Activated CD4-positive, alpha-beta T cell treated with anti-CD3 and anti-CD28 coated beads, Interleukin-2, Interleukin-6, amounts not matched to agents 100 ng/mL and 50 ng/mL, durations not matched to agents 16 hours and 8 hours (primary cell): ENCODE results near the gene BEST4.
A peak's percentile ranks its signal among the peaks of the same experiment; 100 is the strongest.
"Not testable (repeated sequence)": the region's sequence is repeated elsewhere in the genome, so short reads cannot be mapped to it uniquely, and the experiment has no call there.

Source experiments
- DNase-seq: peaks from one replicate; pipeline ENCODE4 v3.0.0-alpha.2; 2020

BEST4 gene

DNA sequence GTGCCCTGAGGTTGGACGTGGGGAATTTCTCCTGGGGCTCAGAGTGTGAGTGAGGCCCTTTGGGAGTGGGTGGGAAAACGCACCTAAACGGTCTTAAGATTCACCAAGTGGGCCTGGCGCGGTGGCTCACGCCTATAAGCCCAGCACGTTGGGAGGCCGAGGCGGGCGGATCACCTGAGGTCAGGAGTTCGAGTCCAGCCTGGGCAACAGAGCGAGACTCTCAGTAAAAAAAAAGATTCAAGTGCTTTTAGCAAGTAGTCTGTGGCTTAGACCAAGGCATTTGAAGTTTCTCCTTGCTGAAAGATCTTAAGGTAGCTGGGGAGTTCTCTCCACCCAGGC is 11.3 kb downstream of the BEST4 start:
- peak; percentile 20 for DNase-seq

DNA sequence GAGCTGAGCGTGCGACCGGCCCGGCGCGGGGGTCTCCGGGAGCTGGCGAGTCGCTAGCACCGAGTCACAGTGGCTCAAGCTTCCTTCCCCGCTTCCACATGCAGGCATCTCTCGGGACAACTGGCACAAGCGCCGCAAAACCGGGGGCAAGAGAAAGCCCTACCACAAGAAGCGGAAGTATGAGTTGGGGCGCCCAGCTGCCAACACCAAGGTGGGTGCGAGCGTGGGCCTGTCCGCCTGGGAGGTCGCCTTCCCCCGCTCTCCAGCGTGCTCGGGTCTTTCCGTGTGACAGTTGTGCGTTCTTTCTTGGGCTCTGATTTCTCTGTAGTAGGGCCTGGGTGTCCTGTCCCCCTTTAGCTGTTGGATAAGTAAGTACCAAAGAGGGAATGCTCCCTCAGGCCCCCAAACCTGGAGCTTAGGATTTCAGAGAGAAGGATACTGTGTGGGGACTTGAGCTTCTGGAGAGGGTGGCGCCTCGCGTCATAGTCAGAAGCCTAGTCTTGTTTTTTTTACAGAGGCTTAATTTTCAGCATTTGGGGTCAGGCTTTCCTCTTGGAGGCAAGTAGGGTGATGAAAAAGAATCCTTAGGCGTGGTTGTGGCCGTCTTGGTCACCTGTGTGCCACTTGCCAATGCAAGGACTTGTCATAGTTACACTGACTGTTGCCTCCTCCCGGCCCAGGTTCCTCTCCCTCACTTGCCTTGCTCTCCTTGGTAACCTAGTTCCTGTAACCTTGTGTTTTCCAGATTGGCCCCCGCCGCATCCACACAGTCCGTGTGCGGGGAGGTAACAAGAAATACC is 11.8 kb downstream of the BEST4 start:
- DNase-seq, result peak; percentile 50

DNA sequence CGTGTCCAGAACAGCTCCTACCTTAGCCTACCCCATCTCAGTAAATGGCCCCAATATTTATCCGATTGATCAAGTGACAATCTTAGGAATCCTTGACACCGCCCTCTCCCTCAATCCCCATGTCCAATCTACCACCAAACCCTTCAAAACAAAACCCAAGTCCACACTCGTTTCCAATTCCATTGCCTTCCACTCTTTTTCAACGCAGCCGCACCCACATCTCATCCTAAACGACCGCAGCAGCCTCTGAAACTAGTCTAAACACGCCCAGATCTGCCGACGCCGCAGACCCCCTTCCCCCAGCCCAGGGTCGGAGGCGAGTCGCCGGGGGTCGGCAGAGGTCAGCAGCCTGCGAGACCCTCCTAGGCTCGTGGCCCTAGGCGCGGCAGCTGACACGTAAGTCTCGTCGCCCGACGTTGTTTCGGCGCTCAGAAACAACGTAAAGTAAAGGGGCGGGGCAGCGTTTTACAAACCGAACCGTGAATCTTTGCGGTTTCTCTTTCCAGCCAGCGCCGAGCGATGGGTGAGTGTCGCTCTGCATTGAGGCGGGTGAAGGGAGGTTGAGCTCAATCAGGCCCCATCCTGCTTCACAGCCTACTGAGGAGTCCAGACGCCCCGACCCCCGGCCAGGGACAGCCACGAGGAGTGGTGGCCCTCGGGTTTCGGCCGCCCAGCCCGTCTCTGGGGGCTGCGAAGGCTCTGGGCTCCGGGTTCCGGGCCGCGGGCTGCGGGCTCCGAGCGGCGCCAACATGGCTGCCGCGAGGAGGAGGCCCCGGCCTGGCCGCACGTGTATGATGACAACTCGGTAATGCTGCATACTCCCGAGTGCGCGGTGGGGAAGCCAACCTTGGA is 12.7 kb downstream of the BEST4 start, which contains the start of gene RPS8:
Gene RPS8, plus strand, starts transcription at position 463 of the 852 bp plus-strand sequence. Its CDS starts 57 bp downstream, at position 520.
- peak; percentile 94 for DNase-seq

DNA sequence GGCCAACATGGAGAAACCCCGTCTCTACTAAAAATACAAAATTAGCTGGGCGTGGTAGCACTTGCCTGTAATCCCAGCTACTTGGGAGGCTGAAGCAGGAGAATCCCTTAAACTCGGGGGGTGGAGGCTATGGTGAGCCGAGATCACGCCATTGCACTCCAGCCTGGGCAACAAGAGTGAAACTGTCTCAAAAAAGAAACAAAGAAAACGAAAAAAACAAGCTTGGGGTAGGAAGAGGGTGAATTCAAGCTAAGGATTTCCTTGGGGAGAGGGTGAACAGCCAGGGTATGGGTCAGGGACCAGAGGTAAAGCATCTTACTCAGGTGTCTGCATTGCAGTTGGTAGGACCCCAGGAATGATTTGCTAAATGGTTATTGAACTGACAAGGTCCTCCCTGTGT is 21.5 kb downstream of the BEST4 start:
- not testable (repeated sequence) for DNase-seq

DNA sequence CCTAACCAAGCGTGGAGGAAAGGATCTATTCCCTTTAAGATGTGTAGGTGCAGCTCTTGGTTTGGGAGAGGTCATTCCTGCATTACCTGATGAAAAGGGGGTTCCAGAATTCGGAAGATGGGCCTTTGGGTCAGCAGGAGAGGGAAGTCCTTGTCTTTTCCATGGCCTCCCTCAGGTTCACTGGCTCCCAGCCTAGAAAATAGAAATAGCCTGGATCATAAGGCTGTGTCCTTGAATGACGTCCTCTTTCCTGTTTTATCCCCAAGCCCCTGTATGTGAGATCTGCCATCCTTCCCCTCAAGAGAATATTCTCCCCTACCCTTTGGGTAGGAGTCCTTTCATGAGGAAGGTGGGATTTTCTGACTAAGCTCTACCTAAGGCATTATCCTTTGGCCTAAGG is 27.1 kb downstream of the BEST4 start:
- no peak for DNase-seq

DNA sequence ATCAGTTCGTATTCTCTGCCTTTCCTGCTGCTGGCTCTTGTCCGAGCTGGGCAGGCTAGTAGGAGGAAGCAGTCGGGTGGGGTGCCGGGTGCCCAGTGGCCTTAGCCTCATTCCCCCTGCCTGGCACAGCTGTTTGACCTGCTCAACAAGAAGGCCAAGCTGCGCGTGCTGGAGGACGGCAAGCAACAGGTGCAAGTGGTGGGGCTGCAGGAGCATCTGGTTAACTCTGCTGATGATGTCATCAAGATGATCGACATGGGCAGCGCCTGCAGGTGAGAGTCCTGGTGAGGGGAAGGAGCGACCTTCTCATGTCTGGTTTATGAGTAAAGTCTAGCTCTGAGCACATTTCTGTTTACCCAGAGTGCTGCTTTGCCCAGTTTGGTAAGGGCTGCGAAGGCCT is 28.9 kb downstream of the BEST4 start:
- no peak for DNase-seq

DNA sequence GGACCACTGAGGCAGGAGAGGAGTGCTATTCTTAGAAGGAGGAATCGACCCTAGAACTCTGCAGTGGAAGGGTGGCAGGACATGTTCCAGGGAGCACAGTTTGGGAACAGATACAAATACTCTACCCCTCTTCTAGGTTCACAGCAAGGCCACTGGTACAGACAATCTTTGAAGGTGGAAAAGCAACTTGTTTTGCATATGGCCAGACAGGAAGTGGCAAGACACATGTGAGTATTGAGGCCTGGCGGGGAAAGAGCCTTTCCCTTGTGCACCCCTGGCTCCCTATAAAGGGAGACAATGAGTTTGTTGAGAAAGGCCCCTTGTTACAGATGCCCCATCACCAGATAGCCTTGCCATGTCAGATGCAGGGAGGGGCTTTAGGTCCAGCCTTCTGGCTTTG is 30.6 kb downstream of the BEST4 start:
- DNase-seq, result no peak

DNA sequence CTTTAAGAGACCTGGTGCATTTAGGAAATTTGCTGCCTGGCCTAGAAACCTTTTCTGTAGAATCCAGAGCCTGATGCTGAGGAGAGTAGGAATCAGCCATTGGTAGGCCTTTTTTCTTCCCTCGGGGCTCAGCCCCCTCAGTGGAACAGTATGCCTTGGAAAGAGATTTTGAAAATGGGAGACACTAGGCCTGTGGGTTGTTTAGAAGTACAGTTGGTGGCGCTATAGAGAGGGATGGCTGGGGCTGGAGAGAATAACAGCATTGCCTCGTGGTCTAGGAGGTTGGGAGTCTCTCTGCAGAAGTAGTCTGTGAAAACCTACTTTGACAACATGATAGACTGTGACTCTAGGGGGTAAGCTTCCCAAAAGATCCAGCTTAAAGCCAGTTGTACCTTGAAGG is 40.1 kb downstream of the BEST4 start:
- DNase-seq, result no peak

DNA sequence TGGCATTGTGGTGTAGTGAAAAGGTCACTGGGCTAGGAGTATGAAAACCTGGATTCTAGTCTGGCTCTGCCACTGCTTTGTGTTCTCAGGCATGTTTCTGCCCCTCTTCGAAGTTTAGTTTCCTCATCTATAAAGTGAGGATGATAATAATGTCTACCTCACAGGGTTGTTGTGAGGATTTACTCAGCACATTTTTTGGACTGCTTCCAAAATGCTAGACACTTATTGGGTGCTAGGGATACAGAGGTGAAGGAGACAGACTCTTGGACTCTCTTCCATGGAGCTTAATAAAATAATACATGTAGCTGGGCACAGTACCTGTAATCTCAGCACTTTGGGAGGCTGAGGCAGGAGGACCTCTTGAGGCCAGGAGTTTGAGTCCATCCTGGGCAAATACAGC is 44.8 kb downstream of the BEST4 start:
- no peak for DNase-seq

DNA sequence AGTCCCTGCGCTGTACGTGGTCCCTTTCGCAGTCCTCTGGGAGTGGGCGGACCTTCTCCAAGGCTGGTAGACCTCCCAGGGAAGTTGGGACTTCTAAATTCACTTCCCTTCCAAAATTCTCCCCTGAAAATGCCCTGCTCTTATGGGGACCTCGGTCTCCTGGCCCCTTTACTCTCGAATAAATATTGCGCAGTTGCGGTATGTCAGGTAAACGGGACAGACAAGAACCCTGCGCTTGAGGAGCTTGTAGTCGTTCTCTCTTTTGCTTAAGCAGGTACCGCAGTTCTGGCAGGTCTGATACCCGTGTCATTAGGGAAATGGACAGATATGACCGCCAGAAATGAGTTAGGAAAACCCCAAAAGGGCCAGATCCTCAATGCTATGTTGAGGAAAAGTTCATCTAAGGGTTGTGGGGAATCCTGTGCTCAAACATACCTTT is 47.8 kb downstream of the BEST4 start:
- DNase-seq, result no peak

DNA sequence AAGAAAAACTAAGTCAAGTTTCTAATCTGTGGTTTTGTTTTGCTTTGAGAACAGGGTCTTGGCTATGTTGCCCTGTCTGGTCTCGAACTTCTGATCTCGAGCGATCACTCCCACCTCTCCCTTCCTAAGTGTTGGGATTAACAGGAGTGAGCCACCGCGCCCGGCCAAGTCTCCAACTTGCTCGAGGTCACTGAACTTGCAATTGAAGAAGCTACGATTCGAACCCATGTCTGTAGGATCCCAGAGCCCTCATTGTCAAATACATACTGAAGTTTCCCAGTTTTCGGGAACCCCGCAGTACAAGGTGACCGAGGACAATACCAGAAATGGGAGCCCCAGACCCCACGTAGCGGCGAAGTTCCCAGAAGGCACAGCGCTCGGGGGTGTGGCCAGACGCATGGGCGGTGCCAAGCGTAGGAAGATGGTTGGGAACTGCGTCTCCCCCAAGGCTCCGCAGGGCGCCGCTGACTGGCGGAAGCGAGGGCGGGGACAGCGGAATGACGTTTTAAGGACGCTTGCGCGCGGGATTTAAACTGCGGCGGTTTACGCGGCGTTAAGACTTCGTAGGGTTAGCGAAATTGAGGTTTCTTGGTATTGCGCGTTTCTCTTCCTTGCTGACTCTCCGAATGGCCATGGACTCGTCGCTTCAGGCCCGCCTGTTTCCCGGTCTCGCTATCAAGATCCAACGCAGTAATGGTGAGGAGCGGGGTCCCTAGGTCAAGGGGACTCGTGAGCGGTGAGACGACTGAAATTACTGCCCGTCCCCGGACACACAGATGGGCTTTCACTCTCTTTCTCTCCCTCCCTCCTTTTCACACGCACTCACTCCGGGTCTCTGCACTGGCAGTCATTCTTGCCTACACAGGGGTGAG is 48.4 kb downstream of the BEST4 start, which contains the start of gene KIF2C:
Gene KIF2C, plus strand, starts transcription at position 531 of the 872 bp plus-strand sequence. Its CDS starts 96 bp downstream, at position 627.
- peak; percentile 98 for DNase-seq

DNA sequence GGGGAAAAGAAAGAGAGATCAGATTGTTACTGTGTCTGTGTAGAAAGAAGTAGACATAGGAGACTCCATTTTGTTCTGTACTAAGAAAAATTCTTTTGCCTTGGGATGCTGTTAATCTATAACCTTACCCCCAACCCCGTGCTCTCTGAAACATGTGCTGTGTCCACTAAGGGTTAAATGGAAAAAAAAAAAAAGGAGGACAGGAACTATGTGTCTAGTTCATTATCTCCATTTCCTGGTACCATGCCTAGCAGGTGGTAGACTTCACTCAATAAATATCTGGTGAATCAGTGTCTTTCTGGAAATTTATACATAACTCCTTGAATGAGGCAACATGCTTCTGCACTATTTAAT is 49.0 kb downstream of the BEST4 start:
- not testable (repeated sequence) for DNase-seq

DNA sequence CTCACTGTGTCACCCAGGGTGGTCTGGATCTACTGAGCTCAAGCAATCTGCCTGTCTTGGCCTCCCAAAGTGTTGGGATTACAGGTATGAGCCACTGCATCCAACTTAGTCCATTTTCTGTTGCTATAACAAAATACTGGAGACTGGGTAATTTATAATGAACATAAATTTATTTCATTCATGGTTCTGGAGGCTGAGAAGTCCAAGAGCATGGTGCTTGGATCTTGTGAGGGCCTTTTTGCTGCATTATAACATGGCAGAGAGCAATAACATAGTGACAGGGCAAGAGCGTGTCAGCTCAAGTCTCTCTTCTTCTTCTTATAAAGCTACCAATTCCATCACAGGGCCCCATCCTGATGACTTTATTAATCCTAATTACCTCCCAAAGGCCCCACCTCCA is 52.0 kb downstream of the BEST4 start:
- DNase-seq, result no peak

DNA sequence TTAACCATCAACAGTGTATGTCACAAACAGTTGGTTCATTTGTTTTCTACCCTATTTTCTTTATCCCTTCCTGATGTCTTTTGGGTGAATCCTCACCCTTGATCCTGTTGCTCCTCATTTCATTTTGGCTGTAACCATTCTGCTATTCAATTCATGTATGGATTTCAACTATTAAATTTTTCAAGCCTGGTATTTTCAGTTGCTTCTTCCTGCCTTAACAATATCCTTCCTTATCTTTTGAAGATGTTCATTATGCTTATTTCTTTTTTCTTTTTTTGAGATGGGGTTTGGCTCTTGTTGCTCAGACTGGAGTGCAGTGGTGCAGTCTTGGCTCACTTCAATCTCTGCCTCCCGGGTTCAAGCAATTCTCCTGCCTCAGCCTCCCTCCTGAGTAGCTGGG is 54.2 kb downstream of the BEST4 start:
- DNase-seq, result no peak
